ENCODE results near the gene LITAFD. TPM values are rescaled to one million over a fixed set of nuclear protein-coding genes. Genes with fewer than 3 reads are reported as not detected.

The LITAFD gene
- total RNA-seq, 4 donors from 2014 or later: not detected

DNA sequence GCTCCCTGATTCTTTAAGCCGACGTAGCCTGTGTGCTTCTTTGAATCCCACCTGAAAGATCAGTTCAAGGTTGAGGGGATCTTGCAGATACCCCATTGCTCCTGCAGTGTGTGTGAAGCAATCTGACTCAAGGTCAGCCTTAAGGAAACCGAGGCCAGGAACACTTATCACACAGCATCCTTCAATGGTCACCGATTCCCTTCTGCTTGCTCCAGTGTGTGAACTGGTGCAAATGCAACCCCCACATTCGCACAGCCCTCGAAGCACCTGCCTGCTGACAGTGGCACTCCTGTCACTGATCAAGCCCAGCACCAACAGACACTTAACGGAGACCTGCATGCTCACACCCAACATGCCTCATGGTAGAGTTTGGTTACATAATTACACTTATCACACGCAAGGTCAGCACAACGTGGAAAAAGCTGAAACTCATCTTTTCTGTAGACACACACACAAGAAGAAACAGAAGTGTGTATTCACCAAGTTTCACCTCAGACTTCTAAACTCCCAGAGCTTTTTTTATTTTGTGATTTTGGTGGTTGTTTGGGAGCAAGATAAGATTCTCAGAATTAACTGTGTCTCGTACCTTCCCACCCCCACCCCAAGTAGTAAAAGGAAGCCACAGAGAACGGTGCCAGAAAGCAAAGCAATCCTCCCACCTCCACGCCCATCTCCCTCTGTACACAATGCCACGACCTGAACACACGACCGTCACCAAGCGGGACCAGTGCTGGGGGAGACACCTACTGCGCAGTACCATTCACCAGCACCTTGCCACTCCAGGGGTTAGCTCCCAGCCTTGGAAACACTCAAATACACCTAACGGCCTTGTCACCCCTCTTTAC, 37.2 kb downstream of the LITAFD start:
- H3K27ac ChIP-seq: no peak overlapping the region
- TF ChIP-seq POLR2A (IDR thresholded peaks at IDR 0.05): no peak
- TF ChIP-seq, protein P1, sequence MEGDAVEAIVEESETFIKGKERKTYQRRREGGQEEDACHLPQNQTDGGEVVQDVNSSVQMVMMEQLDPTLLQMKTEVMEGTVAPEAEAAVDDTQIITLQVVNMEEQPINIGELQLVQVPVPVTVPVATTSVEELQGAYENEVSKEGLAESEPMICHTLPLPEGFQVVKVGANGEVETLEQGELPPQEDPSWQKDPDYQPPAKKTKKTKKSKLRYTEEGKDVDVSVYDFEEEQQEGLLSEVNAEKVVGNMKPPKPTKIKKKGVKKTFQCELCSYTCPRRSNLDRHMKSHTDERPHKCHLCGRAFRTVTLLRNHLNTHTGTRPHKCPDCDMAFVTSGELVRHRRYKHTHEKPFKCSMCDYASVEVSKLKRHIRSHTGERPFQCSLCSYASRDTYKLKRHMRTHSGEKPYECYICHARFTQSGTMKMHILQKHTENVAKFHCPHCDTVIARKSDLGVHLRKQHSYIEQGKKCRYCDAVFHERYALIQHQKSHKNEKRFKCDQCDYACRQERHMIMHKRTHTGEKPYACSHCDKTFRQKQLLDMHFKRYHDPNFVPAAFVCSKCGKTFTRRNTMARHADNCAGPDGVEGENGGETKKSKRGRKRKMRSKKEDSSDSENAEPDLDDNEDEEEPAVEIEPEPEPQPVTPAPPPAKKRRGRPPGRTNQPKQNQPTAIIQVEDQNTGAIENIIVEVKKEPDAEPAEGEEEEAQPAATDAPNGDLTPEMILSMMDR (IDR thresholded peaks at IDR 0.05): no peak
- H3K36me3 ChIP-seq: peaks cover 21 to 100% (median 62%) of the 10 kb centered on the region in 3 donors
- peaks cover 0 to 28% (median under 1%) of the 10 kb centered on the region in 3 donors for H3K4me1 ChIP-seq
- no peaks in the 10 kb centered on the region for H3K9me3 ChIP-seq
- DNase-seq: no peak
- intact Hi-C loops (cut with DNase I): loop anchor here (10.0 kb wide), 1 partner anchor 85 kb away; no protein-coding TSS in a partner anchor
- no peaks in the 10 kb centered on the region for H3K27me3 ChIP-seq
- no peak overlapping the region for H3K4me3 ChIP-seq
- WGBS, 2 donors: 77 to 79% methylated on average over 12 to 13 of the region's 18 CpGs

DNA sequence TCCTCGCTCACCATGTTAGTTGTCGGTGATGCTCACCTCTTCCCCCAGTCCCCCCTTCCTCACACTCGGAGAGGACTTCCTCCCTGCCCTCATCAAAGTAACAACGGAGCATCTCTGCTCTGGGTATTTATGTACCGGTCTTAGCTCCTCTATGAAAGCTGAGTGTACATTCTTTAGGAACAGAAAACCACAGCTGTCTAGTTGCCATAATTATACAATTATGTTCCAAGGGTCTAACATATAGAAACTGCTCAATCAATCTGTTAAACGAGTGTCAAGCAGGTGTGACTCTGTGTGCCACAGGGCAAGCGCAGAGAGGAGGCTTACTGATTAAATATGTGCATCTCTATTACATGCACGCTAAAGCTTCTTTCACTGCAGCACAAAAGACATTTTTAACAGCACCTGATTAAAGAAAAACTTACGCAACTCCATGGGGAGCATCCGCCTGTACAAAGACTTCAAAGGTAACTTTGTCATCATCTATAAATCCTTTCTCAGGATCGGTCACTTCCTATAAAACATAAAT, 37.8 kb downstream of the LITAFD start:
- DNase-seq: no peak
- no peak for TF ChIP-seq POLR2A (IDR thresholded peaks at IDR 0.05)
- TF ChIP-seq, protein P1 (IDR thresholded peaks at IDR 0.05): no peak
- no peaks in the 10 kb centered on the region for H3K27me3 ChIP-seq
- peaks cover 0 to 30% (median 3%) of the 10 kb centered on the region in 3 donors for H3K4me1 ChIP-seq
- no peak overlapping the region for H3K4me3 ChIP-seq
- no peak overlapping the region for H3K27ac ChIP-seq
- H3K36me3 ChIP-seq: peaks cover 21 to 99% (median 56%) of the 10 kb centered on the region in 3 donors
- intact Hi-C loops (cut with DNase I): loop anchor here (10.0 kb wide), 1 partner anchor 85 kb away; no protein-coding TSS in a partner anchor
- no peaks in the 10 kb centered on the region for H3K9me3 ChIP-seq
- WGBS, 2 donors: 67 to 82% methylated on average over 11 of the region's 11 CpGs

DNA sequence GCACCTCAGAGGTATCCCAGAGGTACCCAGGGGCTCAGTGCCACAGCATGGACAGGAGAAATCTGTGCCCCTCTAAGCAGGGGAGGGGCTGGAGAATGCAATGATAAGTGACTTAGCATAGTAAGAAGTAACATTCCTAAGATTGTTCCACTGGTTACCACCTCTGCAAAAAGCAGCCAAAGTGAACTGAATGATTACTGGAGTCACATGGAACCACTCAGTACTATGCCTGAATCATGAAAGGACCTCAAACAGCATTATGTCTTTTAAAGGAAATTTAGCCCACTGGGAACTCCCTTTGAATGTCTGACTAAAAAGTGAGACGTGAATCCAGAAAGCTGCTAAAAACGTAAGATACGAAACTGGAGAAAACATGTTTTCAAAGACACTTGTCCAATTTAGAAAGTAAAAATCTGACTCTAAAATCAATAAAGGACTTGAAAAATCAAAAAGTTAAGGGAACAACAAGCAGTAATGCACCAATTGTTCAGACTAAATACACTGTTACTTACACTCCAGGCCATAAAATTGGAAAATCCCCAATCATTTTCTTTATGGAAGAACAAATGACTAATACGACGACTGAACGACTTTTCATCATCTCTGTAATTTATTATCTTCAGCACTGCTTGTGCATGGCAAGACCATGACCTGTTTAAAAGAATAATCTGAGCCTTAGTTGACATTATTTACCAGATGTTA, 38.6 kb downstream of the LITAFD start:
- Histone ChIP-seq H3K27ac (no peak overlapping the region), H3K4me3 (no peak overlapping the region), H3K4me1 (peaks cover 0 to 23% (median 3%) of the 10 kb centered on the region in 3 donors), H3K27me3 (no peaks in the 10 kb centered on the region), H3K36me3 (peaks cover 21 to 99% (median 55%) of the 10 kb centered on the region in 3 donors), H3K9me3 (no peaks in the 10 kb centered on the region)
- no peak for DNase-seq
- no peak for TF ChIP-seq POLR2A (IDR thresholded peaks at IDR 0.05)
- TF ChIP-seq, protein P1 (IDR thresholded peaks at IDR 0.05): no peak
- intact Hi-C loops (cut with DNase I): no loop called here
- 55 to 66% methylated on average over 6 of the region's 6 CpGs for WGBS, 2 donors

DNA sequence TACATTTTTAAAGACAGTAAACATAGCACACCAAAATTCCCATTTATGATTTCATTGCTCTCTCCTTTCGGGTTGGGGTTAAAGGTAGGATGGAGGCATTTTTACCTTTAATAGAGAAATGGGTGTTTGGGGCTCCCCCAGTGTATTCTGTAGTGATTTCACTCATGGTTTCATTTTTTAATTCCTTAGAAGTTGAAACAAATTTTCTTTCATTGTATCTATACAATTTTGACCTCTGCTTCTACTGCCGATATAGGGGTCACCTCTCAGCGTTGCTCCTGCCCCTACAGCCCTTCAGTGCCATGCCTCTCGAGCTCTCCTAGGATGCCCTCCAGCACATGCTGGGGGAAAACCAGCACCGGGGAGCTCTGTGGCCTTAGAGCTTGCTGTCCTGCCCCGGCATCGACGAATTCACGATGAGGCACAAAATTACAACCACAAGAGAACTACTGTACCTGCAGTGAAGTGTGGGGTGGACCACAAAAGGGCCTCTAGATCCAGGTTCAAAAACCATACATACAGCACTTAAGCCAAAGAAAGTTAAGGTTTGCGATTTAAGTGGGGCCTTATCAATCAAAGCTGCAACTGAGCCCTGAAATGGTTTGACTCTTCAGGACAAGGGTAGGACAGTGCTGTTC, 39.3 kb downstream of the LITAFD start:
- peaks cover 0 to 16% (median 3%) of the 10 kb centered on the region in 3 donors for H3K4me1 ChIP-seq
- TF ChIP-seq, protein P1 (IDR thresholded peaks at IDR 0.05): no peak
- no peak for TF ChIP-seq POLR2A (IDR thresholded peaks at IDR 0.05)
- intact Hi-C loops (cut with DNase I): no loop called here
- no peak overlapping the region for H3K27ac ChIP-seq
- DNase-seq: no peak
- no peak overlapping the region for H3K4me3 ChIP-seq
- H3K27me3 ChIP-seq: no peaks in the 10 kb centered on the region
- H3K36me3 ChIP-seq: peaks cover 21 to 99% (median 50%) of the 10 kb centered on the region in 3 donors
- WGBS, 2 donors: 83 to 93% methylated on average over 6 to 10 of the region's 10 CpGs
- H3K9me3 ChIP-seq: no peaks in the 10 kb centered on the region
